ENCODE measurements around the gene UGT3A1. TPM values are rescaled to one million over a fixed set of nuclear protein-coding genes. Genes with fewer than 3 reads are reported as not detected.
"Not testable (repeated sequence)": the region's sequence is repeated elsewhere in the genome, so short reads cannot be mapped to it uniquely, and the experiment has no call there.

UGT3A1 gene
- total RNA-seq, 2 experiments from 2014 or later, result not detected

DNA sequence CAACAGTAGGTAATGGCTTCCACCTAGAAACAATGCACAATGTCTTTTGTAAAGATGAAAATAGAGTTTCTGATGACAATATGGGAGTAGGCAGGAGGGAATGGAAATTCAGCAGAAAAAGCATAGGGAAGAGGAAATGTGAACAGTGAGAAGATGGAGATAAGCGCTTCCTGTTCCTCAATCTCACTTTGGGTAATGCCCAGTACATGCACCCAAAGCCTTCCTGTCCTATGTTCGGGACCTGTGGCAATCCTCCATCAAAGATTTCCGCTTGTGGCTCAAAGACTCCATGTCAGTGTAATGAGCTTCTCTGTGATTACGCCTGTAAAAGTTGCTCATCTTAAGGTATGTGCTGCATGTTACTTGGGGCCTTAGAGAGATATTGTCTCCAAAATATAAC is 2.7 kb downstream of the UGT3A1 start:
- H3K9me3 Mint-ChIP-seq, result no peaks in the 10 kb centered on the region
- DNase-seq (no peak), ATAC-seq (no peak)
- ChIA-PET POLR2A (no interaction called here), CTCF (no interaction called here)
- TF ChIP-seq, protein P1, sequence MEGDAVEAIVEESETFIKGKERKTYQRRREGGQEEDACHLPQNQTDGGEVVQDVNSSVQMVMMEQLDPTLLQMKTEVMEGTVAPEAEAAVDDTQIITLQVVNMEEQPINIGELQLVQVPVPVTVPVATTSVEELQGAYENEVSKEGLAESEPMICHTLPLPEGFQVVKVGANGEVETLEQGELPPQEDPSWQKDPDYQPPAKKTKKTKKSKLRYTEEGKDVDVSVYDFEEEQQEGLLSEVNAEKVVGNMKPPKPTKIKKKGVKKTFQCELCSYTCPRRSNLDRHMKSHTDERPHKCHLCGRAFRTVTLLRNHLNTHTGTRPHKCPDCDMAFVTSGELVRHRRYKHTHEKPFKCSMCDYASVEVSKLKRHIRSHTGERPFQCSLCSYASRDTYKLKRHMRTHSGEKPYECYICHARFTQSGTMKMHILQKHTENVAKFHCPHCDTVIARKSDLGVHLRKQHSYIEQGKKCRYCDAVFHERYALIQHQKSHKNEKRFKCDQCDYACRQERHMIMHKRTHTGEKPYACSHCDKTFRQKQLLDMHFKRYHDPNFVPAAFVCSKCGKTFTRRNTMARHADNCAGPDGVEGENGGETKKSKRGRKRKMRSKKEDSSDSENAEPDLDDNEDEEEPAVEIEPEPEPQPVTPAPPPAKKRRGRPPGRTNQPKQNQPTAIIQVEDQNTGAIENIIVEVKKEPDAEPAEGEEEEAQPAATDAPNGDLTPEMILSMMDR (IDR thresholded peaks at IDR 0.05), result no peak
- no peak overlapping the region for H3K27ac Mint-ChIP-seq
- no peak overlapping the region for H3K4me3 Mint-ChIP-seq
- H3K27me3 Mint-ChIP-seq, result peaks cover 13% of the 10 kb centered on the region
- intact Hi-C loops (cut with micrococcal nuclease), result no loop called here
- no peaks in the 10 kb centered on the region for H3K36me3 Mint-ChIP-seq (ENCODE audit: low read depth)
- H3K4me1 Mint-ChIP-seq (ENCODE audit: low read depth), result no peaks in the 10 kb centered on the region

DNA sequence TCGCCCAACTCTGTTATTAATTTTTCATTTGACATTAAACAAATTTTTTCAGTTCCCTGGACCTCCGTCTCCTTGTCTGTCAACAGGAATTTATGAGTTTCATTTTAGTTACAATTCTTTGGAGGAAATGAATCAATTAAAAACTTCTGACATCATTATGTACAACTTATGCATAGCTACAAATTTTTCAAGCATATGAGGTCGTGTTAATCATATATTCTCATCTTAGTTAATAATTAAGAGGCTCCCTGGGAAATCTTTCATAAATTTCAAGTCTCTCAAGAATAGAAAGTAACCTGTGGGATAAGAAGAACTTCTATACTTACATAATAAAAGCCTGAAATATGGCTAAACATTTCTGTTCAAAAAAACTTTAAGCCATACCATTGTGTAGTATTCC is 3.4 kb downstream of the UGT3A1 start:
- POLR2A ChIA-PET, result no interaction called here

GRCh38 chr5:35979715-35980114 is 11.5 kb downstream of the UGT3A1 start:
- DNase-seq (no peak), ATAC-seq (no peak)
- Mint-ChIP-seq H3K4me3 (no peak overlapping the region), H3K36me3 (ENCODE audit: low read depth) (no peaks in the 10 kb centered on the region), H3K27ac (no peak overlapping the region), H3K9me3 (peaks cover 21% of the 10 kb centered on the region), H3K27me3 (no peaks in the 10 kb centered on the region), H3K4me1 (ENCODE audit: low read depth) (no peaks in the 10 kb centered on the region)
- intact Hi-C loops (cut with micrococcal nuclease), result no loop called here
- TF ChIP-seq, protein P1 (IDR thresholded peaks at IDR 0.05), result no peak
- CTCF ChIA-PET, result interaction anchor here (1.6 kb wide), 1 partner anchor 10 kb away, joined by 3 read pairs; no protein-coding TSS in a partner anchor
- POLR2A ChIA-PET, result no interaction called here

More for the DNA sequence above, 3.4 kb downstream of the UGT3A1 start:
- Mint-ChIP-seq H3K4me1 (ENCODE audit: low read depth) (no peaks in the 10 kb centered on the region), H3K4me3 (no peak overlapping the region), H3K27me3 (peaks cover 13% of the 10 kb centered on the region), H3K9me3 (peaks cover under 1% of the 10 kb centered on the region), H3K27ac (no peak overlapping the region), H3K36me3 (ENCODE audit: low read depth) (no peaks in the 10 kb centered on the region)
- TF ChIP-seq, protein P1 (IDR thresholded peaks at IDR 0.05), result no peak
- DNase-seq, result no peak
- no peak for ATAC-seq
- intact Hi-C loops (cut with micrococcal nuclease), result no loop called here
- CTCF ChIA-PET, result interaction anchor here (1.2 to 1.5 kb wide), 2 partner anchors 11 to 24 kb away, joined by 3 to 4 read pairs; no protein-coding TSS in a partner anchor

GRCh38 chr5:35976859-35977258 is 14.3 kb downstream of the UGT3A1 start:
- H3K27ac Mint-ChIP-seq; H3K27me3 Mint-ChIP-seq; H3K4me1 Mint-ChIP-seq (ENCODE audit: low read depth); intact Hi-C loops (cut with micrococcal nuclease); H3K36me3 Mint-ChIP-seq (ENCODE audit: low read depth); POLR2A ChIA-PET; ATAC-seq; H3K4me3 Mint-ChIP-seq; DNase-seq: not testable (repeated sequence)
- H3K9me3 Mint-ChIP-seq, result peaks cover 14% of the 10 kb centered on the region
- TF ChIP-seq, protein P1 (IDR thresholded peaks at IDR 0.05), result peak; percentile 35
- CTCF ChIA-PET, result interaction anchor here (0.9 kb wide), 1 partner anchor 10 kb away, joined by 3 read pairs; no protein-coding TSS in a partner anchor

GRCh38 chr5:35974570-35974969 is 16.6 kb downstream of the UGT3A1 start:
- no peak for DNase-seq
- Mint-ChIP-seq H3K36me3 (ENCODE audit: low read depth) (no peaks in the 10 kb centered on the region), H3K9me3 (peaks cover 6% of the 10 kb centered on the region), H3K4me3 (no peak overlapping the region), H3K27me3 (peaks cover 5% of the 10 kb centered on the region), H3K4me1 (ENCODE audit: low read depth) (no peaks in the 10 kb centered on the region), H3K27ac (no peak overlapping the region)
- POLR2A ChIA-PET, result no interaction called here
- TF ChIP-seq, protein P1 (IDR thresholded peaks at IDR 0.05), result no peak
- intact Hi-C loops (cut with micrococcal nuclease), result no loop called here
- no peak for ATAC-seq
- CTCF ChIA-PET, result interaction anchor here (1.9 kb wide), 1 partner anchor 11 kb away, joined by 5 read pairs; no protein-coding TSS in a partner anchor
